Measurements from ENCODE around the gene OSER1. TPM values are rescaled to one million over a fixed set of nuclear protein-coding genes. Genes with fewer than 3 reads are reported as not detected.
A peak's percentile ranks its signal among the peaks of the same experiment; 100 is the strongest.

Gene OSER1
- total RNA-seq, 1 donor from 2014 or later, result 24.1 TPM

DNA sequence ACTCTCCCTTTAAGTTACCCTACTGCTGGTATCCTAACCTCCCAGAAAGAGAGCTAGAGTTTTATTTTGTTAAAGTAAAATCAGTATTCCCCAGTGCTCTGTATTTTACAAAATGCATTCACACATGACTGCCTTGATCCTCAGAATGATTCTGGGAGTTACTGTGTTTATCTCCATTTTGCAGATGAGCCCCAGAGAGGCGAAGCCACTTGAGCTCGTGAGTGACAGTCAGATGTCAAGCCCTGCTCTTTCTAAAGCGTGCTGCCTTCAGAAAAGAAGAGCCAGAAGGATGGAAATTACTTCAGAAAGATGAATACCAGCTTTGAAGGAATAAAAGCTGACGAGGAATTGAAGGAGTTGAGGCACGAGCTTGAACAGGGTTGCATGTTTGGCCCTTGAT, 14.1 kb upstream of the OSER1 start:
- no peak for DNase-seq (ENCODE audit: low read depth)
- H3K4me3 ChIP-seq (ENCODE audit: low read depth, low read length), result no peak overlapping the region
- TF ChIP-seq CTCF (conservative IDR thresholded peaks at IDR 0.05; ENCODE audit: low read depth, low read length), result no peak

GRCh38 chr20:44223721-44224120, 13.2 kb upstream of the OSER1 start:
- no peak for DNase-seq (ENCODE audit: low read depth)
- no peak for TF ChIP-seq CTCF (conservative IDR thresholded peaks at IDR 0.05; ENCODE audit: low read depth, low read length)
- no peak overlapping the region for H3K4me3 ChIP-seq (ENCODE audit: low read depth, low read length)

DNA sequence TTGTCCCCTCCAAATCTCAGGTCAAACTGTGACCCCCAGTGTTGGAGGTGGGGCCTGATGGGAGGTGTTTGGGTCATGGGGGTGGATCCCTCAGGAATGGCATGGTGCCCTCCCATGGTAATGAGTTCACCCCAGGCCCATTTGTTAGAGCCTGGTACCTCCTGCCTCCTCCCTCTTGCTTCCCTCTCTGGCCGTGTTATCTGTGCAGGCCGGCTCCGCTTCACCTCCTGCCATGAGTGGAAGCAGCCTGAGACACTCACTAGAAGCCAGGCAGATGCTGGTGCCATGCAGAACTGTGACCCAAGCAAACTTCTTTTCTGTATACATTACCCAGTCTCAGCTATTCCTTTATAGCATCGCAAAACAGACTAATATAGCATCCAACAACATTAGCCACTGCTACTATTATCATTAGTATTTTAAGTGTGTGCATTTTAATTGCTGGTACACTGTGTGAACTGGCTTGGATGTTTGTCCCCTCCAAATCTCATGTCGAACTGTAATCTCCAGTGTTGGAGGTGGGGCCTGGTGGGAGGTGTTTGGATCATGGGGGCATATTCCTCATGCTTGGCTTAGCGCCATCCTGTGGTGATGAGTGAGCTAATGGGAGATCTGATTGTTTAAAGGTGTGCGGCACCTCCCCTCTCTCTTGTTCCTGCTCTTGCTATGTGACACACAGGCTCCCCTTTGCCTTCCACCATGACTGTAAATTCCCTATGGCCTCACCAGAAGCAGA, 12.2 kb upstream of the OSER1 start:
- no peak for DNase-seq (ENCODE audit: low read depth)
- TF ChIP-seq CTCF (conservative IDR thresholded peaks at IDR 0.05; ENCODE audit: low read depth, low read length), result peak; percentile 11
- no peak overlapping the region for H3K4me3 ChIP-seq (ENCODE audit: low read depth, low read length)

DNA sequence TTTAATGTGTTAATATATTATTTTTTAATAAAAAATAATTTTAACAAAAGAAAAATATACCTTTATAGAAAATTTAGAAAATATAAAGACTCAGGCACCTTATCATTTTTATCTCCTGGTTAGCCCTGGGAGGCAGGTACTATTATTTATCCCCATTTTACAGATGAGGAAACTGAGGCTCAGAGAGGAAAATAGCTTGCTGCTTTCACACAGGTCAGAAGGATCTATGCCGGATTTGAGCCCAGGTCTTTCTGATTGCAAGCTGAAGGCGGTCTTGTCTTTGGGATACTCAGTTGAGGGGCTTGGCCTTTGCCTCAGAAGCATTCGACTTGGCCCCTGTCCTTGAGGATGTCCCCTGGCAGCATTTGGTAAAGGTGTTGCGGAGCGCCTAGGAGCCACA, 11.5 kb upstream of the OSER1 start:
- H3K4me3 ChIP-seq (ENCODE audit: low read depth, low read length), result no peak overlapping the region
- no peak for DNase-seq (ENCODE audit: low read depth)
- no peak for TF ChIP-seq CTCF (conservative IDR thresholded peaks at IDR 0.05; ENCODE audit: low read depth, low read length)

GRCh38 chr20:44221368-44221954, 10.9 kb upstream of the OSER1 start:
- H3K4me3 ChIP-seq (ENCODE audit: low read depth, low read length), result no peak overlapping the region
- no peak for DNase-seq (ENCODE audit: low read depth)
- TF ChIP-seq CTCF (conservative IDR thresholded peaks at IDR 0.05; ENCODE audit: low read depth, low read length), result no peak

GRCh38 chr20:44219791-44220190, 9.2 kb upstream of the OSER1 start:
- TF ChIP-seq CTCF (conservative IDR thresholded peaks at IDR 0.05; ENCODE audit: low read depth, low read length), result no peak
- no peak for DNase-seq (ENCODE audit: low read depth)
- H3K4me3 ChIP-seq (ENCODE audit: low read depth, low read length), result no peak overlapping the region

Data from epithelial cell of proximal tubule (primary cell).